Omental fat pad (tissue), 4 donors: Measurements from ENCODE around the gene NWD2. TPM values are rescaled to one million over a fixed set of nuclear protein-coding genes. Genes with fewer than 3 reads are reported as not detected.

ENCODE experiments used
- ATAC-seq: fragments of 150-250 bp; one replicate; pipeline ENCODE4 v1.9.1; 2016; ENCODE audit warnings: mild to moderate bottlenecking, moderate library complexity; ENCODE audit not compliant: low FRiP score
- DNase-seq: peaks from one replicate; pipeline ENCODE4 v3.0.0-alpha.2; 2019; ENCODE audit warnings: low spot score
- total RNA-seq, 4 donors: library from RNA; depleted of rRNA; stranded (reverse); fragments of >200 nt; gene quantifications; one replicate each; pipeline ENCODE4 v1.1.0, GENCODE V29; 2016
- TF ChIP-seq, protein P1 (sequence below), 3 donors: fragments of 450-650 bp; IDR thresholded peaks; one replicate each; pipeline ENCODE4 v1.5.1; 2016 to 2017; ENCODE audit warnings: antibody characterized with exemption in 3 of 3, mild to moderate bottlenecking in 3 of 3, moderate library complexity in 2 of 3

The NWD2 gene
- total RNA-seq, 4 donors from 2014 or later = 2.0 to 21.2 (median 11.4) TPM

DNA sequence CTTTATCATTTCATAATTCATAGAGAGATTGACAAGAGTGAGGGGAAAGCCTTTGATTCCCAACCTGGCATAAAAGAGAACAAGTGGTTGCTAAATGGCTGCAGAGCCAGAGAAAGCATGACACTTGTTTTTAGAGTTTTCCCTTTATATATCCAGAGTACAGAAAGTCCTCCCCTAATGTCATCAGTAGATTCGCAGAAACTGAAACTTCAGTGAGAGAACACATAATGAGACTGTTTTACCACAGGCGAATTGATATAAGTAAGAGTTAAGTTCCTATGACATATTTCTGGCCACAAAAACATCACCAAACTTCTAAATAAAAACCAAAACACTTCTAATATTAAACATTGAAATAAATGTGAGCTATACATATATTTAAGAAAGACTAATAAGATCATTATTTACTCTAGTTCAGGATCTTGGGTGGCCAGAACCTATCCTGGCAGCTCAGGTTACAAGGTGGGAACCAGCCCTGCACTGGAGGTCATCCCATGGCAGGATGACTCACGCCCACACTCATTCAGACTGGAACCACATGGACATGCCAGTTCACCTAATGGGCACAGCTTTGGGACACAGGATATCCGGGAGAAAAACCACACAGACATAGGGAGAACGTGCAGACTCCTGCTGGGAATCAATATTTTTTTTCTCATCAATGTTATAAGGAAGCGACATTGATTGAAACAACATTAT, 35.5 kb downstream of the NWD2 start:
- ATAC-seq = no peak
- no peak for DNase-seq
- TF ChIP-seq, protein P1, sequence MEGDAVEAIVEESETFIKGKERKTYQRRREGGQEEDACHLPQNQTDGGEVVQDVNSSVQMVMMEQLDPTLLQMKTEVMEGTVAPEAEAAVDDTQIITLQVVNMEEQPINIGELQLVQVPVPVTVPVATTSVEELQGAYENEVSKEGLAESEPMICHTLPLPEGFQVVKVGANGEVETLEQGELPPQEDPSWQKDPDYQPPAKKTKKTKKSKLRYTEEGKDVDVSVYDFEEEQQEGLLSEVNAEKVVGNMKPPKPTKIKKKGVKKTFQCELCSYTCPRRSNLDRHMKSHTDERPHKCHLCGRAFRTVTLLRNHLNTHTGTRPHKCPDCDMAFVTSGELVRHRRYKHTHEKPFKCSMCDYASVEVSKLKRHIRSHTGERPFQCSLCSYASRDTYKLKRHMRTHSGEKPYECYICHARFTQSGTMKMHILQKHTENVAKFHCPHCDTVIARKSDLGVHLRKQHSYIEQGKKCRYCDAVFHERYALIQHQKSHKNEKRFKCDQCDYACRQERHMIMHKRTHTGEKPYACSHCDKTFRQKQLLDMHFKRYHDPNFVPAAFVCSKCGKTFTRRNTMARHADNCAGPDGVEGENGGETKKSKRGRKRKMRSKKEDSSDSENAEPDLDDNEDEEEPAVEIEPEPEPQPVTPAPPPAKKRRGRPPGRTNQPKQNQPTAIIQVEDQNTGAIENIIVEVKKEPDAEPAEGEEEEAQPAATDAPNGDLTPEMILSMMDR (IDR thresholded peaks at IDR 0.05) = no peak

GRCh38 chr4:37299468-37299867, 54.9 kb downstream of the NWD2 start:
- TF ChIP-seq, protein P1 (IDR thresholded peaks at IDR 0.05) = no peak
- DNase-seq (no peak), ATAC-seq (no peak)

DNA sequence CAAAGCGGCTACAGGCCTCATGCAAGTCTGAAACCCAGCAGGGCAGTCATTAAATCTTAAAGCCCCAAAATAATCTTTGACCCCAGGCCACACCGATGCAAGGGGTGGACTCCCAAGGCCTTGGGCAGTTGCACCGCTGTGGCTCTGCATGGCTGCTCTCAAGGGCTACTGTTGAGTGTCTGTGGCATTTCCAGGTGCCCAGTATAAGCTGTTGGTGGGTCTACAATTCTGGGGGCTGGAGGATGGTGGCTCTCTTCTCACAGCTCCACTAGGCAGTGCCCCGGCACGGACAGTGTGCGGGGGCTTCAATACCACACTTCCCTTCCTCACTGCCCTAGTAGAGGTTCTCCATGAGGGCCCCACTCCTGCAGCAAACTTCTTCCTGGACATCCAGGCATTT, 60.1 kb downstream of the NWD2 start:
- TF ChIP-seq, protein P1 (IDR thresholded peaks at IDR 0.05) = no peak
- DNase-seq = no peak
- no peak for ATAC-seq

- no peak for ATAC-seq
- DNase-seq = no peak
- TF ChIP-seq, protein P1 (IDR thresholded peaks at IDR 0.05) = no peak
Observed at GRCh38 chr4:37305984-37306383, 61.4 kb downstream of the NWD2 start.

DNA sequence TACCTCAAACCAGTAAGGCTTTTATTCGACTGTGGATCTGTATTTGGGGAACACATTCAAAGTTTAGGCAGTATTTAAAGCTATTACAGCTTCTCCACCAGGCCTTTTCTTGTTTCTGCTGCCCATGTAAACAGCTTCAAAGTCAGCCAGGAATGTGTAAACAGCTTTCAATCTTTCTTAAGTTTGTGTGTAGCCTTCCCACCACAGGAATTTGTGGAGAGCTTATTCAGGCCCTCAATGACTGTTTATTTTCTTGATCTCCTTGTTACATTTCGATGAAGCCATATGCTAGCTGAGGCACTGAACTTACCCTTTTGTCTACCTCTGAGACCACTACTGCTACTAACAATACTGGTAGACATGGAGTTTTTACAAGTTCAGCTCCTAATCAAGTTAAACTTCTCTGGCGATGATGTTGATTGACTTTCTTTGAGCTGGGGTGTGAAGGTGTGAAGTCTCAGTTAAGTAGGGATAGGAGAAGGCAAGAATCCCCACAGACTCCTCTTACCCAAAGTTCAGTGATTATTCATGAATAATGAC, 72.6 kb downstream of the NWD2 start:
- DNase-seq = no peak
- TF ChIP-seq, protein P1 (IDR thresholded peaks at IDR 0.05) = no peak
- ATAC-seq = no peak

DNA sequence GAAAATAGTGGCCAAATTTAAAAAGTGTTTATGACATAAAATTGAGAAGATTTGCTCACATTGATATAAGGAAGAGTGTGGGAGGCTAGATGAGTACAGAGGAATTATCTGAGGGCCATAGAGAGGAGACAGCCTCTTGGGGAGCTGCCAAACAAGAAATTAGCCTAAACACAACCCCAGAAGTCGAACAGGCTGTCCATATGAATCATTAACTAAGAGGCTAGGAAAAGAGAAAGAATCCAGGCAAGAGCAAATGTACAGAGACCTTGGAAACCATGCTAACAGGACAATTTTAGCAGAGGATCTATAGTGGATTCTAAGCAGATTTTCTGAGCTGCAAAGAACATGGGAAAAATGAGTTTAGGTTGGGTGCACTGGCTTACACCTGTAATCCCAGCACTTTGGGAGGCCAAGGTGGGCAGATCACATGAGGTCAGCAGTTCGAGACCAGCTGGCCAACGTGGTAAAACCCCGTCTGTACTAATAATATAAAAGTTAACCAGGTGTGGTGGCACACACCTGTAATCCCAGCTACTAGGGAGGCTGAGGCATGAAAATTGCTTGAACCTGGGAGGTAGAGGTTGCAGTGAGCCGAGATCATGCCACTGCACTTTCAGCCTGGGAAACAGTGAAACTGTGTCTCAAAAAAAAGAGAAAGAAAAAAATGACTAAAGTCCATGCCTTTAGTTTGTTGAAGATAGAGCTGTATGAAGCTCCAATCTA, 76.1 kb downstream of the NWD2 start:
- no peak for ATAC-seq

More for the DNA sequence above, 76.1 kb downstream of the NWD2 start:
- DNase-seq = no peak
- TF ChIP-seq, protein P1 (IDR thresholded peaks at IDR 0.05) = no peak
